ENCODE data around the gene ERG. TPM values are rescaled to one million over a fixed set of nuclear protein-coding genes. Genes with fewer than 3 reads are reported as not detected.

Gene ERG
- total RNA-seq, 2 experiments from 2014 or later, result not detected

DNA sequence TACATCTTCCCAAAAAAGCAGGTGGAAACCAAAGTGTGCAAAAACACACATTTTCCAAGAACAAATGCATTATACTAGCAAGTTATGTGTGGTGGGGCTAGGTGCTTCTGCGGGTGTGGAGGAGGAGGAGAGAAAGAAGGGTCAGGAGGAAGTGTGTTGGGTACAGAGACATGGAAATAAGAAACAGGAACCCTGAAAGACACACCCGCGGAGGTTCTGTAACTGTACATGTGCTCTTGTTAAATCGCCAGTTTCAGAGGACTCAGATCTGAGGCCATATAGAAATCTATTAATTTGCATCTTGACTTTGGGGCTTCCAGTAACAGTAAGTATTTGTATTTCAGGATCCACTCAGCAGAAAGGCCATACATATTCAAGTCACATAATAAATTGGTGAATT, 30.9 kb downstream of the ERG start:
- Mint-ChIP-seq H3K27me3 (peaks cover 21% of the 10 kb centered on the region), H3K4me3 (no peak overlapping the region), H3K4me1 (ENCODE audit: low read depth) (no peaks in the 10 kb centered on the region), H3K36me3 (no peaks in the 10 kb centered on the region), H3K27ac (no peak overlapping the region), H3K9me3 (no peaks in the 10 kb centered on the region)
- no peak for DNase-seq
- ChIA-PET POLR2A (no interaction called here), CTCF (no interaction called here)
- intact Hi-C loops (cut with micrococcal nuclease), result no loop called here

GRCh38 chr21:38460171-38460742, 38.0 kb downstream of the ERG start:
- DNase-seq, result no peak
- Mint-ChIP-seq H3K36me3 (no peaks in the 10 kb centered on the region), H3K9me3 (no peaks in the 10 kb centered on the region), H3K4me3 (no peak overlapping the region), H3K27me3 (peaks cover 11% of the 10 kb centered on the region), H3K27ac (no peak overlapping the region), H3K4me1 (ENCODE audit: low read depth) (no peaks in the 10 kb centered on the region)
- ChIA-PET CTCF (no interaction called here), POLR2A (no interaction called here)
- intact Hi-C loops (cut with micrococcal nuclease), result no loop called here

GRCh38 chr21:38459490-38459889, 38.8 kb downstream of the ERG start:
- DNase-seq, result no peak
- ChIA-PET CTCF (no interaction called here), POLR2A (no interaction called here)
- H3K4me1 Mint-ChIP-seq (ENCODE audit: low read depth), result no peaks in the 10 kb centered on the region
- intact Hi-C loops (cut with micrococcal nuclease), result no loop called here
- no peaks in the 10 kb centered on the region for H3K9me3 Mint-ChIP-seq
- H3K4me3 Mint-ChIP-seq, result no peak overlapping the region
- no peak overlapping the region for H3K27ac Mint-ChIP-seq
- H3K27me3 Mint-ChIP-seq, result peaks cover 4% of the 10 kb centered on the region
- no peaks in the 10 kb centered on the region for H3K36me3 Mint-ChIP-seq

DNA sequence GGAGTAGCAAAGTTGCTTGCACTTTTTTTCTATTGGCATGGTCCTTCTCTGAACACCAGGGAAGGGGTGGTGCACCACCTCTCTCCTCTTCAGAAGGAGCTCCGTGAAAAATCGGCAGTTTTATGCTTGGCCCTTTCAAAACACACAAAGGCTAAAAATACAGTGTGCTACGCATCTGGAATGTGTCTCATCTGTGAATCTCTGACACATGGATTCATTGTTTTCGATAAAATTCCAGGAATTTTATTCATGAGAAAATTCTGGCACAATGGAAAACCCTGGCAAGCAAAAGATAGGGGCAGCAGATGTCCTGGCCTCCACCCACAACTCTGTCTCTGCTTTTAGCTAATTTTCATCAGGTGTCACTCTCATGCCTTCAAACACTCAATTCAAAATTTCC, 42.9 kb downstream of the ERG start:
- Mint-ChIP-seq H3K36me3 (no peaks in the 10 kb centered on the region), H3K9me3 (no peaks in the 10 kb centered on the region), H3K27me3 (no peaks in the 10 kb centered on the region), H3K4me1 (ENCODE audit: low read depth) (no peaks in the 10 kb centered on the region), H3K27ac (no peak overlapping the region), H3K4me3 (no peak overlapping the region)
- DNase-seq, result no peak
- intact Hi-C loops (cut with micrococcal nuclease), result no loop called here
- ChIA-PET POLR2A (no interaction called here), CTCF (no interaction called here)

GRCh38 chr21:38454702-38455101, 43.6 kb downstream of the ERG start:
- CTCF ChIA-PET, result no interaction called here
- Mint-ChIP-seq H3K9me3 (no peaks in the 10 kb centered on the region), H3K4me1 (ENCODE audit: low read depth) (no peaks in the 10 kb centered on the region), H3K36me3 (no peaks in the 10 kb centered on the region), H3K27me3 (no peaks in the 10 kb centered on the region), H3K4me3 (no peak overlapping the region), H3K27ac (no peak overlapping the region)
- POLR2A ChIA-PET, result no interaction called here
- DNase-seq, result no peak
- intact Hi-C loops (cut with micrococcal nuclease), result no loop called here

DNA sequence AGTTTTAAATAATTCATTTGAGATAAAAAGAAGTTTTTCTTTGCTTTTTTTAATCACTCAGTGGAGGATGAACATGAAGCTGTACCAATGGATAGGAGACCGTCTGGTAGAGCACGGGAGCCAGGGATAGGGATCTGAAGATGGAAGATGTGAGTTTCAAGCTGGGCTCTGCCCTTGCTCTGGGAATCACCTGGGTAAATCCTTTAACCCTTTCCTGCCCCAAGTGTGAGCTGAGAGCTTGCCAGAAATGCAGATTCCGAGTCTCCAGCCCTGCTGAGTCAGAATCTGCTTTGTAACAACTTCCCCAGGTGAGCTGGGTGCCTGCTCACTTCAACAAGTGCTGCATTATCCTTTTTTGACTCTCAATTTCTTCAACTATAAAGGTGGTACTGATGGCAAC, 44.1 kb downstream of the ERG start:
- POLR2A ChIA-PET, result no interaction called here
- H3K27ac Mint-ChIP-seq, result no peak overlapping the region
- H3K4me1 Mint-ChIP-seq (ENCODE audit: low read depth), result no peaks in the 10 kb centered on the region
- no peak overlapping the region for H3K4me3 Mint-ChIP-seq
- no peaks in the 10 kb centered on the region for H3K9me3 Mint-ChIP-seq
- CTCF ChIA-PET, result no interaction called here
- intact Hi-C loops (cut with micrococcal nuclease), result no loop called here
- no peaks in the 10 kb centered on the region for H3K27me3 Mint-ChIP-seq
- no peak for DNase-seq
- no peaks in the 10 kb centered on the region for H3K36me3 Mint-ChIP-seq

DNA sequence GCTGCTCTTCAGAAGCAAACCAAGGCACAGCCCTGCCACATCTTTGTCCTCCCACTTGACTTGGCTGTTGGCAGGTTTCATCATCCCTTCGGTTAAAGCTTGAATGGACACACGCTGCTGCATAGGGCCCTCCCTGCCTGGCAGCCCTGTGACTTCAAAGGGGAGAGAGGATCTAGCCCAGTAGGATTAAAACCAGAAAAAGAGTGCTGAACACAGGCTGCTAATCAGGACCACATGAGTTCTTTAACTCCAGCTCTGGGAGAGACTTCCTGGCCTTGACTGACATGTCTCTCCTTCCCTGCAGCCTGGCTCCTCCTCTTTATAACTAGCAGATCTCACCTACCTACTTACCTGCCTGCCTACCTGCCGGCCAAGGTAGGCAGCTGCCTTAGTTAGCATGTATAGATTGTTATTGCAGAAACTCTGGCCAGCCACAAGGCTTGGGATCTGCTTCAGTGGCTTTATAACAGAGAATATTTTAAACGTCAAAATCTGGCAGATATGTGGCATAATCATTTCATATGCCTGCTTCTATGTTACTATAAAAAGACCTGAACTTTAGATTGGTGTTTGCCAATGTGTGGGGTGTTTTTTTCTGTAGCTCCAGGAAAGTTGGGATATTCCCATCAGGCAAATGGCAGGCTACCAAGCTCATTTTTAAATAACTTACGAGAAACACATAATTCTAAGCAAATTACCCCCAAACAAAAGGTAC, 49.4 kb downstream of the ERG start:
- Mint-ChIP-seq H3K36me3 (no peaks in the 10 kb centered on the region), H3K4me3 (no peak overlapping the region), H3K4me1 (ENCODE audit: low read depth) (no peaks in the 10 kb centered on the region), H3K9me3 (no peaks in the 10 kb centered on the region), H3K27me3 (no peaks in the 10 kb centered on the region), H3K27ac (no peak overlapping the region)
- CTCF ChIA-PET, result no interaction called here
- intact Hi-C loops (cut with micrococcal nuclease), result no loop called here
- POLR2A ChIA-PET, result no interaction called here
- DNase-seq, result no peak

- POLR2A ChIA-PET, result no interaction called here
- H3K27ac Mint-ChIP-seq, result no peak overlapping the region
- no peaks in the 10 kb centered on the region for H3K27me3 Mint-ChIP-seq
- no peaks in the 10 kb centered on the region for H3K36me3 Mint-ChIP-seq
- no peak for DNase-seq
- H3K9me3 Mint-ChIP-seq, result no peaks in the 10 kb centered on the region
- intact Hi-C loops (cut with micrococcal nuclease), result no loop called here
- CTCF ChIA-PET, result no interaction called here
- H3K4me1 Mint-ChIP-seq (ENCODE audit: low read depth), result no peaks in the 10 kb centered on the region
- H3K4me3 Mint-ChIP-seq, result no peak overlapping the region
These were observed 50.7 kb downstream of the ERG start for GRCh38 chr21:38447611-38448010.

DNA sequence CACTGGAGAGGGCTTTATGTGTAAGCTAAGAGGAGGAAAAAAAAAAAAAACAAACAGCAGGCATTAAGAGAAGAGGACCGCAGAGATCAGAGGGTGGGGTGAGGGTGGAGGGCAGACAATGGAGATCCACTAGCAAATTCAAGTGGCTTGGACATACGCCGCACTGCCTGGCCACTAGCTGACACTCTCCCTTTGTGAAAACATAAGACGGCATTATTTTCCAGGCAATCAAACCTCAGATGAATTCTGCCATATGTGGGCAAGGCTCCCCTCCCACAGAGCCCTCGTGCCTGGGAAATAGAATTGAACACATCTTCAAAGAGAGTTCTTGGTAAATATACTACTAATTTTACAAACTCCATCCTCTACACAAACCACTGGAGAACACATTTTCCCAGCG, 53.6 kb downstream of the ERG start:
- H3K9me3 Mint-ChIP-seq, result no peaks in the 10 kb centered on the region
- POLR2A ChIA-PET, result no interaction called here
- no peak overlapping the region for H3K27ac Mint-ChIP-seq
- intact Hi-C loops (cut with micrococcal nuclease), result no loop called here
- H3K4me1 Mint-ChIP-seq (ENCODE audit: low read depth), result no peaks in the 10 kb centered on the region
- no peaks in the 10 kb centered on the region for H3K27me3 Mint-ChIP-seq
- no peaks in the 10 kb centered on the region for H3K36me3 Mint-ChIP-seq
- no peak for DNase-seq
- CTCF ChIA-PET, result no interaction called here
- H3K4me3 Mint-ChIP-seq, result no peak overlapping the region

- ChIA-PET POLR2A (no interaction called here), CTCF (no interaction called here)
- no peak for DNase-seq
- H3K4me3 Mint-ChIP-seq, result no peak overlapping the region
- no peaks in the 10 kb centered on the region for H3K27me3 Mint-ChIP-seq
- H3K36me3 Mint-ChIP-seq, result no peaks in the 10 kb centered on the region
- intact Hi-C loops (cut with micrococcal nuclease), result no loop called here
- H3K9me3 Mint-ChIP-seq, result no peaks in the 10 kb centered on the region
- H3K27ac Mint-ChIP-seq, result no peak overlapping the region
- no peaks in the 10 kb centered on the region for H3K4me1 Mint-ChIP-seq (ENCODE audit: low read depth)
These were observed 55.2 kb downstream of the ERG start for GRCh38 chr21:38443110-38443509.

DNA sequence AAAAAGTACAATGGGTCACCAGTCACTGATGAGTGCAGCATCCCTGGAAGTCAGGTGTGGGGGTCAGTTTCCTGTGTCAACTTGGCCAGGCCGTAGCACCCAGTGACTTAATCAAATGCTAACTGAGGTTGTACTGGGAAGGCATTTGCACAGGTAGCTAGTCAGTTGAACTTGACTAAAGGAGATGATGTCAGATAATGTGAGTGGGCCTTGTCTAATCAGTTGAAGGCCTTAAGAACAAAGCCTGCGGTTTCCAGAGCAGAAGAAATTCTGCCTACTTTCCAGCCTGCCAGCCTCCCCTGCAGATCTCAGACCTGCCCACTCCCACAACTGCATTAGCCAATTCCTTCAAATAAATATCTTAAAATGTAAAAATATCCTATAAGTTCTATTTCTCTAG, 57.1 kb downstream of the ERG start:
- no peak overlapping the region for H3K27ac Mint-ChIP-seq
- CTCF ChIA-PET, result no interaction called here
- intact Hi-C loops (cut with micrococcal nuclease), result no loop called here
- no peak for DNase-seq
- no peaks in the 10 kb centered on the region for H3K4me1 Mint-ChIP-seq (ENCODE audit: low read depth)
- POLR2A ChIA-PET, result no interaction called here
- H3K4me3 Mint-ChIP-seq, result no peak overlapping the region
- H3K9me3 Mint-ChIP-seq, result no peaks in the 10 kb centered on the region
- H3K27me3 Mint-ChIP-seq, result no peaks in the 10 kb centered on the region
- no peaks in the 10 kb centered on the region for H3K36me3 Mint-ChIP-seq

- Mint-ChIP-seq H3K9me3 (no peaks in the 10 kb centered on the region), H3K27ac (no peak overlapping the region), H3K36me3 (no peaks in the 10 kb centered on the region), H3K4me1 (ENCODE audit: low read depth) (no peaks in the 10 kb centered on the region), H3K4me3 (no peak overlapping the region), H3K27me3 (no peaks in the 10 kb centered on the region)
- intact Hi-C loops (cut with micrococcal nuclease), result no loop called here
- no peak for DNase-seq
- POLR2A ChIA-PET, result no interaction called here
- CTCF ChIA-PET, result no interaction called here
These were observed 57.5 kb downstream of the ERG start for GRCh38 chr21:38440746-38441145.

DNA sequence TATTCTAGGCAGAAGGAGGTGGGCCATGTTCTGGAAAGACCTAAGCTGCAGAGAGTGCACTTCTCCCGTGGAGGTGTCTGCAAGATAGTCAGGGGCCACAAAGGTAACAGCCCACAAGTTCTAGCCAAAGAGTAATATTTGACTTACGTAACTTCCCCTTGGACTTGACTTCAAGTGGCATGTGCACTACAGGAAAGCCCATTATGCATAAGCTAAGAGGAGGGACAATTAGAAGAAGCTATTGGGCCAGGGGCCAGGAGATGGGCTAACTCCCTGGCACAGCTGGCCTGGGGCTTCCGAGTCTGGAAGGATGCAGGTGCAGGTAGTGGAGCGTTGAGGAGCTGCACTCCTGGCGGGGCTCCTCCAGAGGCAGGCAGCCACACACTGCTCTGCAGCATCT, 58.3 kb downstream of the ERG start:
- no peak for DNase-seq
- Mint-ChIP-seq H3K36me3 (no peaks in the 10 kb centered on the region), H3K4me1 (ENCODE audit: low read depth) (no peaks in the 10 kb centered on the region), H3K4me3 (no peak overlapping the region), H3K9me3 (no peaks in the 10 kb centered on the region), H3K27me3 (no peaks in the 10 kb centered on the region), H3K27ac (no peak overlapping the region)
- intact Hi-C loops (cut with micrococcal nuclease), result no loop called here
- CTCF ChIA-PET, result no interaction called here
- POLR2A ChIA-PET, result no interaction called here

All from activated CD4-positive, alpha-beta memory T cell treated with anti-CD3 and anti-CD28 coated beads for 36 hours (primary cell).